Spleen (tissue), 11 donors: ENCODE measurements around the gene ZNF831. TPM values are rescaled to one million over a fixed set of nuclear protein-coding genes. Genes with fewer than 3 reads are reported as not detected.

Experiments
- DNase-seq: peaks from one replicate; pipeline ENCODE4 v3.0.0-alpha.2; 2020
- H3K27ac ChIP-seq, 8 donors: fragments of 200-600 bp; sonication (generic) in 7 of 8; 1 replicate in 4 of 8; 2 replicates in 4 of 8; pipeline versions ENCODE4 v1.5.0 to v1.8.0; 2016 to 2021; ENCODE audit warnings: inconsistent platforms in 4 of 8, mild to moderate bottlenecking in 4 of 8, moderate library complexity in 1 of 8
- H3K27me3 ChIP-seq, 7 donors: fragments of 200-600 bp; sonication (generic) in 6 of 7; replicated peaks in 1 of 7; 1 replicate in 4 of 7; 2 replicates in 3 of 7; pipeline versions ENCODE4 v1.5.0 to v1.8.0; 2016 to 2021; ENCODE audit warnings: inconsistent platforms in 3 of 7, mild to moderate bottlenecking in 1 of 7
- H3K36me3 ChIP-seq, 6 donors: fragments of 200-600 bp; sonication (generic) in 5 of 6; 1 replicate in 4 of 6; 2 replicates in 2 of 6; pipeline versions ENCODE4 v1.5.0 to v1.8.0; 2016 to 2021; ENCODE audit warnings: inconsistent platforms in 2 of 6
- H3K4me1 ChIP-seq, 6 donors: fragments of 200-600 bp; sonication (generic) in 5 of 6; 1 replicate in 3 of 6; 2 replicates in 3 of 6; pipeline versions ENCODE4 v1.5.0 to v1.8.0; 2016 to 2021; ENCODE audit warnings: inconsistent platforms in 3 of 6
- H3K4me3 ChIP-seq, 8 donors: fragments of 200-600 bp; sonication (generic) in 7 of 8; 1 replicate in 4 of 8; 2 replicates in 4 of 8; pipeline versions ENCODE4 v1.5.0 to v1.8.0; 2016 to 2021; ENCODE audit warnings: inconsistent platforms in 4 of 8, mild to moderate bottlenecking in 4 of 8, moderate library complexity in 2 of 8
- H3K9me3 ChIP-seq, 8 donors: fragments of 200-600 bp; sonication (generic) in 7 of 8; 1 replicate in 4 of 8; 2 replicates in 4 of 8; pipeline versions ENCODE4 v1.5.0 to v1.8.0; 2016 to 2021; ENCODE audit warnings: inconsistent platforms in 4 of 8
- POLR2A ChIP-seq, 3 donors: fragments of 450-650 bp; IDR thresholded peaks; one replicate each; pipeline ENCODE4 v1.5.1; 2017; ENCODE audit warnings: antibody characterized with exemption in 3 of 3, mild to moderate bottlenecking in 1 of 3
- POLR2AphosphoS5 ChIP-seq, 3 donors: sonication (generic); formaldehyde crosslinking; IDR thresholded peaks; one replicate each; pipeline ENCODE4 v1.5.1; 2017; ENCODE audit warnings: antibody characterized with exemption in 3 of 3
- WGBS, 5 donors: extraction: QIAGEN DNeasy Blood & Tissue Kit in 3 of 5; methylation state at CpG; one replicate each; pipeline versions ENCODE4 v1.1.5 to v1.1.7; 2013 to 2018; 5-methylcytosine and 5-hydroxymethylcytosine counted together
- intact Hi-C: fragments of 100-400 bp; cut with DNase I; formaldehyde crosslinking; loops from one replicate; pipeline ENCODE4 v1.15.0; 2023; ENCODE audit warnings: low total_unique reads
- polyA plus RNA-seq, 3 donors: library from polyadenylated mRNA; stranded (reverse); fragments of 200-250 nt; gene quantifications; one replicate each; pipeline ENCODE4 v1.2.1, GENCODE V29; 2013
- total RNA-seq, 7 donors: library from RNA; depleted of rRNA in 3 of 7; stranded (reverse); fragments of >200 nt in 3 of 7; fragmentation: NEBNext Ultra II Directional in 4 of 7; extraction: Animal tissue kit (Norgen Biotek cat#: 25700) in 4 of 7; gene quantifications; one replicate each; pipeline versions ENCODE4 v1.1.0 to v1.2.1, GENCODE V29; 2016 to 2021
- TF ChIP-seq, protein P1 (sequence below), 11 experiments: fragments of 200-600 bp in 7 of 11; fragments of 450-650 bp in 4 of 11; sonication (generic) in 4 of 11; IDR thresholded peaks in 8 of 11; conservative IDR thresholded peaks in 3 of 11; 1 replicate in 7 of 11; 2 replicates in 4 of 11; pipeline versions ENCODE4 v1.4.0 to v1.8.0; 2016 to 2021; ENCODE audit warnings: antibody characterized with exemption in 11 of 11, inconsistent platforms in 4 of 11, mild to moderate bottlenecking in 1 of 11
- donor health status: healthy with polysubstance abuse.
- donor health status: DM: no; HTN: no; CAD: no; lungs with moderate emphysema.
- donor health status: DM: no; HTN: no; CAD: no.
- donor health status: Bipolar disorder and iron deficiency.
- donor health status: healthy.
- donor health status: DM: no; HTN: no; CAD: no.
- donor health status: DM: yes; HTN: yes; CAD: no.

ZNF831 gene
- total and polyA plus RNA-seq, 10 donors: 1.2 to 29.2 (median 10.3) TPM

DNA sequence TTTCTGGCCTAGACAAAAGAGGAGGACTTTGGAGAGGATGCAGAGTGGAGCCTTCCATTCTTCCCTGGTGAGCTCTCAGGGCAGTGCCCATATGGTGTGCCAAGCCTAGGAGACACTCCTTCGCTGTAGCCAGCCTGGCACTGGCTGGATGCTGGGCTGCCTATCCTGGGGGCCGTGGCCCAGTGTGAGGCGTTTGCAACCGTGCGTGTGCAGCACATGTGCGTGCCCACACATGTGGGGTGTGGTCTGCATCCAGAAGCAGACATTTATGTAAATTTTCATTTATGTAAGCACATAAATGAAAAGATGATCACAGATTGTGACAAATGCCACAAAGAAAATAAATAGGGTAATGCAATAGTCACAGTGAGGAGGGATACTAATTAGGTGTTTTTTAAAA, 35.8 kb upstream of the ZNF831 start:
- Histone ChIP-seq H3K9me3 (no peaks in the 10 kb centered on the region), H3K36me3 (no peaks in the 10 kb centered on the region), H3K4me3 (no peak overlapping the region), H3K27me3 (no peaks in the 10 kb centered on the region), H3K4me1 (peaks cover 0 to 53% (median 6%) of the 10 kb centered on the region in 6 donors), H3K27ac (no peak overlapping the region)
- WGBS, 5 donors: 91 to 97% (median 92%) methylated on average over 6 of the region's 6 CpGs
- intact Hi-C loops: no loop called here
- no peak for DNase-seq
- TF ChIP-seq POLR2AphosphoS5 (IDR thresholded peaks at IDR 0.05) (no peak), POLR2A (IDR thresholded peaks at IDR 0.05) (no peak)
- TF ChIP-seq, protein P1, sequence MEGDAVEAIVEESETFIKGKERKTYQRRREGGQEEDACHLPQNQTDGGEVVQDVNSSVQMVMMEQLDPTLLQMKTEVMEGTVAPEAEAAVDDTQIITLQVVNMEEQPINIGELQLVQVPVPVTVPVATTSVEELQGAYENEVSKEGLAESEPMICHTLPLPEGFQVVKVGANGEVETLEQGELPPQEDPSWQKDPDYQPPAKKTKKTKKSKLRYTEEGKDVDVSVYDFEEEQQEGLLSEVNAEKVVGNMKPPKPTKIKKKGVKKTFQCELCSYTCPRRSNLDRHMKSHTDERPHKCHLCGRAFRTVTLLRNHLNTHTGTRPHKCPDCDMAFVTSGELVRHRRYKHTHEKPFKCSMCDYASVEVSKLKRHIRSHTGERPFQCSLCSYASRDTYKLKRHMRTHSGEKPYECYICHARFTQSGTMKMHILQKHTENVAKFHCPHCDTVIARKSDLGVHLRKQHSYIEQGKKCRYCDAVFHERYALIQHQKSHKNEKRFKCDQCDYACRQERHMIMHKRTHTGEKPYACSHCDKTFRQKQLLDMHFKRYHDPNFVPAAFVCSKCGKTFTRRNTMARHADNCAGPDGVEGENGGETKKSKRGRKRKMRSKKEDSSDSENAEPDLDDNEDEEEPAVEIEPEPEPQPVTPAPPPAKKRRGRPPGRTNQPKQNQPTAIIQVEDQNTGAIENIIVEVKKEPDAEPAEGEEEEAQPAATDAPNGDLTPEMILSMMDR (IDR thresholded peaks at IDR 0.05 in 8 of 11, conservative IDR thresholded peaks at IDR 0.05 in 3 of 11): no peak

DNA sequence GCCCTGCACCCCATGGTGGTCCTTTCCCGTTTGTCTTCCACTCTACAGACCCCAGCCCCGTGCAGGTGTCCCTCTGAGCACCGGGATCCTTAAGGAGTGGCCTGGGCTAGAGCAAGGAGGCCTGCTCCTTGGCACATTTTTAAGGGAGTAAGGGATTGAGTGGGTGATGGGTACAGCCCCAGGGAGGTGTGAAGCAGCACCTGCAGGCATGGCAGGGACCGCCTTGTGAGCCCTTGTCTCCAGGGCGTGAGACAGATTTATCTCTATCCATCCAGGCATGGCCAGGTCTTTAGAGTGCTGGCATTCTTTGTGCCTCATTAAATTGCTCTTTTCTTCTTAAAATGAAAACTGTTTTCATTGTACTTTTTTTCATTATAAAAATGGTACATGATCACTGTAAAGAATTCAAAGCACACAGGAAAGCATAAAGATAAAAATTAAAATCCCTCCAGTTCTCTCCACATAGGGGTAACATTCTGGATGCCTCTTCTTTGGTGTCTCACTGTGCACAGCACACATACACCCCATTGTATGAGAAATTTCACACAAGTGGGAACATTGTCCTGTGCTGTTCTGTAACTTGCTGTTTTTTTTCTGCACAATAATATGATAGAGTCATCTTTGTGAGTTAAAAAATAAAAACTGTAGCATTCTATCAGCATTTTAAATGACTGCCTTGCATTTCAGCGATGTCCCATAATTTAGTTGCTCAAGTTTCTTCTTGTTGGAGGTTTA, 31.9 kb upstream of the ZNF831 start:
- Histone ChIP-seq H3K9me3 (no peaks in the 10 kb centered on the region), H3K4me3 (no peak overlapping the region), H3K4me1 (peaks cover 0 to 26% (median 0%) of the 10 kb centered on the region in 6 donors), H3K36me3 (no peaks in the 10 kb centered on the region), H3K27me3 (no peaks in the 10 kb centered on the region), H3K27ac (no peak overlapping the region)
- 75 to 86% (median 83%) methylated on average over 6 of the region's 6 CpGs for WGBS, 5 donors
- TF ChIP-seq, protein P1 (IDR thresholded peaks at IDR 0.05 in 8 of 11, conservative IDR thresholded peaks at IDR 0.05 in 3 of 11): no peak
- DNase-seq: no peak
- intact Hi-C loops: no loop called here

DNA sequence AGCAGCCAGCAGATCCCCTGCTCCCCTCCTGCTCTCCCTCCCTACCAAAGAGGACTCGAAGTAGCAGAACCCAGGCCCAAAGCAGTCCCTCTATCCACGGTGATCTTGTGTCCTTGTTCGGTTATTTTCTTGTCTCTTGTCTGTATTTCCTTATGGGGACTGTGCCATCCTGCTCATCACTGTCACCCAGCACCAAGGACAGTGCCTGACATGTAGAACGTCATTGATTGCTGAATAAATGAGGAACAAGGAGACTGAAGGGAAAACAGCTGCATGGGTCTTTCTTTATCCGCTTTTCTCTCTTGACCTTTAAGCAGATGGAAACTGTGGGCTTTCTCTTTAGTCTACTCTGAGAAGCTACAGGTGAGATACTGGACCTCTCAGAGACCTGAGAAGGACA, 29.4 kb upstream of the ZNF831 start:
- TF ChIP-seq POLR2A (IDR thresholded peaks at IDR 0.05) (no peak), POLR2AphosphoS5 (IDR thresholded peaks at IDR 0.05) (no peak)
- Histone ChIP-seq H3K36me3 (no peaks in the 10 kb centered on the region), H3K4me1 (peaks cover 0 to 37% (median 0%) of the 10 kb centered on the region in 6 donors), H3K4me3 (no peak overlapping the region), H3K27me3 (no peaks in the 10 kb centered on the region), H3K9me3 (no peaks in the 10 kb centered on the region), H3K27ac (no peak overlapping the region)
- intact Hi-C loops: no loop called here
- WGBS, 5 donors: 73 to 81% (median 73%) methylated on average over 5 of the region's 5 CpGs
- no peak for DNase-seq

DNA sequence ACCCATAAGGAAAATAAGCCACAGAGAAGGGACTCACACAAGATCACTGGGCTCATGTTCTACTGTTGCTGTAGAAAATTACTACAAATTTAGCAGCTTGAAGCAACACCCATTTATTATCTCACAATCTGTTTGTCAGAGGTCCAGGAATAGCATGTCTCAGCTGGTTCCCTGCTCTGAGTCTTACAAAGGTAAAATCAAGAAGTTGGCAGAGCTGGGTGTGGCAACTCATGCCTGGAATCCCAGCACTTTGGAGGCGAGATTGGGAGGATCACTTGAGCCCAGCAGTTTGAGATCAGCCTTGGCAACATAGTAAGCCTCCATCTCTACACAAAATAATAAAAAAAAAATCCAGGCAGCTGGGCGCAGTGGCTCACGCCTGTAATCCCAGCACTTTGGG, 28.5 kb upstream of the ZNF831 start:
- H3K9me3 ChIP-seq: no peaks in the 10 kb centered on the region
- H3K27ac ChIP-seq: no peak overlapping the region
- DNase-seq: no peak
- H3K4me3 ChIP-seq: no peak overlapping the region
- TF ChIP-seq POLR2AphosphoS5 (IDR thresholded peaks at IDR 0.05) (no peak), POLR2A (IDR thresholded peaks at IDR 0.05) (no peak)
- TF ChIP-seq, protein P1 (IDR thresholded peaks at IDR 0.05 in 8 of 11, conservative IDR thresholded peaks at IDR 0.05 in 3 of 11): no peak
- H3K27me3 ChIP-seq: no peaks in the 10 kb centered on the region
- peaks cover 0 to 46% (median under 1%) of the 10 kb centered on the region in 6 donors for H3K4me1 ChIP-seq
- WGBS, 5 donors: 82 to 91% (median 86%) methylated on average over 3 of the region's 3 CpGs
- intact Hi-C loops: no loop called here
- H3K36me3 ChIP-seq: no peaks in the 10 kb centered on the region
